RWPE1 (cell line): Measurements from ENCODE around the gene CBX8.

Experiments used
- CTCF ChIA-PET: fragments of 350-600 bp; sonication (Branson Sonifier 250); formaldehyde crosslinking; extraction: SDS; loops from one replicate; lab custom pipeline; 2021; lab: Yijun Ruan, JAX
- POLR2A ChIA-PET: fragments of 400-600 bp; formaldehyde crosslinking; extraction: SDS; loops from one replicate; lab custom pipeline; 2020; ENCODE audit warnings: antibody characterized with exemption; ENCODE audit not compliant: low non-redundant PET; lab: Yijun Ruan, JAX
- DNase-seq: peaks from one replicate; pipeline ENCODE4 v3.0.0; 2012; ENCODE audit warnings: low spot score
- H3K27ac ChIP-seq: fragments of 450-650 bp; 2 replicates; pipeline ENCODE4 v1.5.1; 2017
- TF ChIP-seq, protein P1 (sequence below): fragments of 450-650 bp; conservative IDR thresholded peaks from 2 replicates; pipeline ENCODE4 v1.5.1; 2017; ENCODE audit warnings: low read depth, mild to moderate bottlenecking

The CBX8 gene

DNA sequence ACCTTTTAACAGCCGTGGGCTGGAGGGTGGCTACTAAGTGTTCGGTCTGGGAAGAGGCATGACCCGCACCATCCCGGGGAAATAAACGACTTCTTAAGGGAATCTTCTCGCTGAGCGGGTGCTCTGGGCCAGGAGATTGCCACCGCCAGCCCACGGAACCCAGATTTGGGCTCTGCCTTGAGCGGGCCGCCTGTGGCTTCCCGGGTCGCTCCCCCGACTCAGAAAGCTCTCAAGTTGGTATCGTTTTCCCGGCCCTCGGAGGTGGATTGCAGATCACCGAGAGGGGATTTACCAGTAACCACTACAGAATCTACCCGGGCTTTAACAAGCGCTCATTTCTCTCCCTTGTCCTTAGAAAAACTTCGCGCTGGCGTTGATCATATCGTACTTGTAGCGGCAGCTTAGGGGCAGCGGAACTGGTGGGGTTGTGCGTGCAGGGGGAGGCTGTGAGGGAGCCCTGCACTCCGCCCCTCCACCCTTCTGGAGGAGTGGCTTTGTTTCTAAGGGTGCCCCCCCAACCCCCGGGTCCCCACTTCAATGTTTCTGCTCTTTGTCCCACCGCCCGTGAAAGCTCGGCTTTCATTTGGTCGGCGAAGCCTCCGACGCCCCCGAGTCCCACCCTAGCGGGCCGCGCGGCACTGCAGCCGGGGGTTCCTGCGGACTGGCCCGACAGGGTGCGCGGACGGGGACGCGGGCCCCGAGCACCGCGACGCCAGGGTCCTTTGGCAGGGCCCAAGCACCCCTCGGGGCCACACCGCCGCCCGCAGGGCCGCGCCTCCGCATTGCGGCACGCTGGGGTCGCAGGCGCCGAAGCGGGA is 46.0 kb upstream of the CBX8 start:
- H3K27ac ChIP-seq, result no peak overlapping the region
- TF ChIP-seq, protein P1, sequence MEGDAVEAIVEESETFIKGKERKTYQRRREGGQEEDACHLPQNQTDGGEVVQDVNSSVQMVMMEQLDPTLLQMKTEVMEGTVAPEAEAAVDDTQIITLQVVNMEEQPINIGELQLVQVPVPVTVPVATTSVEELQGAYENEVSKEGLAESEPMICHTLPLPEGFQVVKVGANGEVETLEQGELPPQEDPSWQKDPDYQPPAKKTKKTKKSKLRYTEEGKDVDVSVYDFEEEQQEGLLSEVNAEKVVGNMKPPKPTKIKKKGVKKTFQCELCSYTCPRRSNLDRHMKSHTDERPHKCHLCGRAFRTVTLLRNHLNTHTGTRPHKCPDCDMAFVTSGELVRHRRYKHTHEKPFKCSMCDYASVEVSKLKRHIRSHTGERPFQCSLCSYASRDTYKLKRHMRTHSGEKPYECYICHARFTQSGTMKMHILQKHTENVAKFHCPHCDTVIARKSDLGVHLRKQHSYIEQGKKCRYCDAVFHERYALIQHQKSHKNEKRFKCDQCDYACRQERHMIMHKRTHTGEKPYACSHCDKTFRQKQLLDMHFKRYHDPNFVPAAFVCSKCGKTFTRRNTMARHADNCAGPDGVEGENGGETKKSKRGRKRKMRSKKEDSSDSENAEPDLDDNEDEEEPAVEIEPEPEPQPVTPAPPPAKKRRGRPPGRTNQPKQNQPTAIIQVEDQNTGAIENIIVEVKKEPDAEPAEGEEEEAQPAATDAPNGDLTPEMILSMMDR, result no peak
- CTCF ChIA-PET, result interaction anchor here (0.7 to 3.0 kb wide), 7 partner anchors 7 to 797 kb away, joined by 3 to 12 read pairs (median 4); no protein-coding TSS in a partner anchor
- no peak for DNase-seq
- POLR2A ChIA-PET, result no interaction called here

DNA sequence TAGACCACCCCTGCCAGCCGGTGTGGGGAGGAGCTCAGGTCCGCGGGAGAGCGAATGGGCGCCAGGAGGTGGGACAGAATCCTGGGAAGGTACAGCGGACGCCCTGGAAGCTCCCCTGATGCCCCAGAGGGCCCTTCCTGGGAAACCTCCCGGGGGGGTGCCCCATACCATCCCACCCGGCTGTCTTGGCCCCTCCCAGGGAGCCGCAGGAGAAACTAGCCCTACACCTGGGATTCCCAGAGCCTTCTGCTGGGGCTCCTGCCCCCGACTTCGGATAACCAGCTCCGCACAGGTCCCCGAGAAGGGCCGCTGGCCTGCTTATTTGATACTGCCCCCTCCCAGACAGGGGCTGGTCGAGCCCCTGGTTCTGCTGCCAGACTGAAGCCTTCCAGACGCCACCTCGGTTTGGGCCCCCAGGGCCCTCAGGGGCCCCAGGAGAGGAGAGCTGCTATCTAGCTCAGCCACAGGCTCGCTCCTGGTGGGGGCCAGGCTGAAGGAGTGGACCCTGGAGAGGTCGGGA is 45.3 kb upstream of the CBX8 start:
- no peak for DNase-seq
- POLR2A ChIA-PET, result no interaction called here
- CTCF ChIA-PET, result interaction anchor here (0.7 to 1.2 kb wide), 7 partner anchors 31 to 796 kb away, joined by 3 to 5 read pairs (median 4); no protein-coding TSS in a partner anchor
- H3K27ac ChIP-seq, result no peak overlapping the region
- TF ChIP-seq, protein P1, result no peak

DNA sequence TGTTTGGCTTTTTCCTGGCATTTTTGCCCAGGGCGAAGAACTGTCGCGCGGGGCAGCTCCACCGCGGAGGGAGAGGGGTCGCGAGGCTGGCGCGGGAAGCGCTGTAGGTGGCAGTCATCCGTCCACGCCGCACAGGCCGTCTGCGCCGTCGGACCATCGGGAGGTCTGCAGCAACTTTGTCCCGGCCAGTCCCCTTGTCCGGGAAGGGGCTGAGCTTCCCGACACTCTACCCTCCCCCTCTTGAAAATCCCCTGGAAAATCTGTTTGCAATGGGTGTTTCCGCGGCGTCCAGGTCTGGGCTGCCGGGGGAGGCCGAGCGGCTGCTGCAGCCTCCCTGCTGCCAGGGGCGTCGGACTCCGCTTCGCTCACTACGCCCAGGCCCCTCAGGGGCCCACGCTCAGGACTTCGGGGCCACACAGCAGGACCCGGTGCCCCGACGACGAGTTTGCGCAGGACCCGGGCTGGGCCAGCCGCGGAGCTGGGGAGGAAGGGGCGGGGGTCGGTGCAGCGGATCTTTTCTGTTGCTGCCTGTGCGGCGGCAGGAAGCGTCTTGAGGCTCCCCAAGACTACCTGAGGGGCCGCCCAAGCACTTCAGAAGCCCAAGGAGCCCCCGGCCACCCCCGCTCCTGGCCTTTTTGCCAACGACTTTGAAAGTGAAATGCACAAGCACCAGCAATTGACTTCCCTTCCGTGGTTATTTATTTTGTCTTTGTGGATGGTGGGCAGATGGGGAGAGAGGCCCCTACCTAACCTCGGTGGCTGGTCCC is 44.7 kb upstream of the CBX8 start:
- ChIA-PET CTCF (interaction anchor here (0.6 to 2.6 kb wide), 11 partner anchors 8 to 795 kb away, joined by 3 to 35 read pairs (median 5); no protein-coding TSS in a partner anchor), POLR2A (interaction anchor here (0.7 kb wide), 1 partner anchor 34 kb away, joined by 3 read pairs; no protein-coding TSS in a partner anchor)
- TF ChIP-seq, protein P1, result no peak
- DNase-seq, result no peak
- no peak overlapping the region for H3K27ac ChIP-seq

DNA sequence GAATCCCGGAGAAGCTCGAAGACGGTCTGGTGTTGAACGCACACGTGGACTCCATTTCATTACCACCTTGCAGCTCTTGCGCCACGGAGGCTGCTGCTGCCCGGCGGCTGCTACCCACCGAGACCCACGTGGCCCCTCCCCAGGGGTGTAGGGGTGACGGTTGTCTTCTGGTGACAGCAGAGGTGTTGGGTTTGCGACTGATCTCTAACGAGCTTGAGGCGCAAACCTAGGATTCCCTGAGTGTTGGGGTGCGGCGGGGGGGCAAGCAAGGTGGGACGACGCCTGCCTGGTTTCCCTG is 44.1 kb upstream of the CBX8 start:
- ChIA-PET CTCF (interaction anchor here (0.7 to 2.6 kb wide), 9 partner anchors 8 to 151 kb away, joined by 3 to 35 read pairs (median 5); no protein-coding TSS in a partner anchor), POLR2A (no interaction called here)

DNA sequence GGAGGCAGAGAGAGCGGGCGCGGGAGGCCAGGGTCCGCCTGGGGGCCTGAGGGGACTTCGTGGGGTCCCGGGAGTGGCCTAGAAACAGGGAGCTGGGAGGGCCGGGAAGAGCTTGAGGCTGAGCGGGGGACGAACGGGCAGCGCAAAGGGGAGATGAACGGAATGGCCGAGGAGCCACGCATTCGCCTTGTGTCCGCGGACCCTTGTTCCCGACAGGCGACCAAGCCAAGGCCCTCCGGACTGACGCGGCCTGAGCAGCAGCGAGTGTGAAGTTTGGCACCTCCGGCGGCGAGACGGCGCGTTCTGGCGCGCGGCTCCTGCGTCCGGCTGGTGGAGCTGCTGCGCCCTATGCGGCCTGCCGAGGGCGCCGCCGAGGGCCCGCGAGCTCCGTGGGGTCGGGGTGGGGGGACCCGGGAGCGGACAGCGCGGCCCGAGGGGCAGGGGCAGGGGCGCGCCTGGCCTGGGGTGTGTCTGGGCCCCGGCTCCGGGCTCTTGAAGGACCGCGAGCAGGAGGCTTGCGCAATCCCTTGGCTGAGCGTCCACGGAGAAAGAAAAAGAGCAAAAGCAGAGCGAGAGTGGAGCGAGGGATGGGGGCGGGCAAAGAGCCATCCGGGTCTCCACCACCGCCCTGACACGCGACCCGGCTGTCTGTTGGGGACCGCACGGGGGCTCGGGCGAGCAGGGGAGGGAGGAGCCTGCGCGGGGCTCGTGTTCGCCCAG is 43.6 kb upstream of the CBX8 start:
- TF ChIP-seq, protein P1, result no peak
- POLR2A ChIA-PET, result interaction anchor here (0.6 to 1.4 kb wide), 4 partner anchors 26 to 79 kb away, joined by 3 to 5 read pairs (median 3); no protein-coding TSS in a partner anchor
- no peak for DNase-seq
- peak overlapping the region; percentile 97 for H3K27ac ChIP-seq
- CTCF ChIA-PET, result interaction anchor here (0.6 to 2.6 kb wide), 15 partner anchors 9 to 199 kb away, joined by 3 to 35 read pairs (median 5); no protein-coding TSS in a partner anchor

More for the DNA sequence above, 44.1 kb upstream of the CBX8 start:
- TF ChIP-seq, protein P1, result no peak
- no peak overlapping the region for H3K27ac ChIP-seq
- no peak for DNase-seq
